ENCODE results near the gene IFNL2. TPM values are rescaled to one million over a fixed set of nuclear protein-coding genes. Genes with fewer than 3 reads are reported as not detected.

The IFNL2 gene
- total RNA-seq, 1 donor from 2014 or later, result not detected

GRCh38 chr19:39252458-39252857, 15.7 kb upstream of the IFNL2 start:
- Mint-ChIP-seq H3K27me3 (peaks cover 38% of the 10 kb centered on the region), H3K9me3 (no peaks in the 10 kb centered on the region), H3K27ac (no peak overlapping the region), H3K4me3 (no peak overlapping the region), H3K36me3 (no peaks in the 10 kb centered on the region), H3K4me1 (ENCODE audit: unreplicated experiment) (peaks cover 9% of the 10 kb centered on the region)
- TF ChIP-seq CTCF (conservative IDR thresholded peaks at IDR 0.05), result no peak
- no peak for DNase-seq (ENCODE audit: extremely low spot score, unreplicated experiment)

GRCh38 chr19:39253374-39254149, 14.6 kb upstream of the IFNL2 start:
- H3K4me1 Mint-ChIP-seq (ENCODE audit: unreplicated experiment), result peaks cover 15% of the 10 kb centered on the region
- DNase-seq (ENCODE audit: extremely low spot score, unreplicated experiment), result no peak
- TF ChIP-seq CTCF (conservative IDR thresholded peaks at IDR 0.05), result no peak
- no peaks in the 10 kb centered on the region for H3K9me3 Mint-ChIP-seq
- no peak overlapping the region for H3K27ac Mint-ChIP-seq
- H3K4me3 Mint-ChIP-seq, result no peak overlapping the region
- peaks cover 35% of the 10 kb centered on the region for H3K27me3 Mint-ChIP-seq
- no peaks in the 10 kb centered on the region for H3K36me3 Mint-ChIP-seq

GRCh38 chr19:39254531-39255345, 13.5 kb upstream of the IFNL2 start:
- no peaks in the 10 kb centered on the region for H3K36me3 Mint-ChIP-seq
- peaks cover 23% of the 10 kb centered on the region for H3K27me3 Mint-ChIP-seq
- H3K9me3 Mint-ChIP-seq, result no peaks in the 10 kb centered on the region
- H3K4me3 Mint-ChIP-seq, result no peak overlapping the region
- no peak for DNase-seq (ENCODE audit: extremely low spot score, unreplicated experiment)
- no peak overlapping the region for H3K27ac Mint-ChIP-seq
- TF ChIP-seq CTCF (conservative IDR thresholded peaks at IDR 0.05), result no peak
- peaks cover 15% of the 10 kb centered on the region for H3K4me1 Mint-ChIP-seq (ENCODE audit: unreplicated experiment)

- H3K27me3 Mint-ChIP-seq, result peaks cover 14% of the 10 kb centered on the region
- no peaks in the 10 kb centered on the region for H3K36me3 Mint-ChIP-seq
- no peak overlapping the region for H3K4me3 Mint-ChIP-seq
- H3K9me3 Mint-ChIP-seq, result no peaks in the 10 kb centered on the region
- no peak for TF ChIP-seq CTCF (conservative IDR thresholded peaks at IDR 0.05)
- H3K27ac Mint-ChIP-seq, result no peak overlapping the region
- no peak for DNase-seq (ENCODE audit: extremely low spot score, unreplicated experiment)
- H3K4me1 Mint-ChIP-seq (ENCODE audit: unreplicated experiment), result peaks cover 11% of the 10 kb centered on the region
These were observed 11.0 kb upstream of the IFNL2 start for GRCh38 chr19:39257227-39257626.

- H3K27me3 Mint-ChIP-seq, result peaks cover 44% of the 10 kb centered on the region
- TF ChIP-seq CTCF (conservative IDR thresholded peaks at IDR 0.05), result no peak
These were observed 6.5 kb upstream of the IFNL2 start for GRCh38 chr19:39261704-39262103.

More at GRCh38 chr19:39261704-39262103, 6.5 kb upstream of the IFNL2 start:
- DNase-seq (ENCODE audit: extremely low spot score, unreplicated experiment), result no peak
- peaks cover 10% of the 10 kb centered on the region for H3K4me1 Mint-ChIP-seq (ENCODE audit: unreplicated experiment)
- H3K36me3 Mint-ChIP-seq, result no peaks in the 10 kb centered on the region
- H3K27ac Mint-ChIP-seq, result no peak overlapping the region
- H3K4me3 Mint-ChIP-seq, result no peak overlapping the region
- no peaks in the 10 kb centered on the region for H3K9me3 Mint-ChIP-seq

Measured in type B pancreatic cell (in vitro differentiated cells).